BE2C (cell line): Measurements from ENCODE around the gene CZIB.

Source experiments
- DNase-seq: peaks from one replicate; pipeline ENCODE4 v3.0.0-alpha.2; 2020
- H3K27me3 ChIP-seq: fragments of 250-450 bp; sonication (Bioruptor Pico); 2 replicates; pipeline ENCODE4 v1.5.1; 2020; ENCODE audit warnings: mild to moderate bottlenecking
- H3K36me3 ChIP-seq: fragments of 250-450 bp; sonication (Bioruptor Pico); 2 replicates; pipeline ENCODE4 v1.5.1; 2020; ENCODE audit warnings: mild to moderate bottlenecking
- H3K4me1 ChIP-seq: fragments of 250-450 bp; sonication (Bioruptor Pico); 2 replicates; pipeline ENCODE4 v1.5.1; 2020
- H3K4me3 ChIP-seq: 2 replicates; pipeline ENCODE4 v1.5.1; 2011; ENCODE audit warnings: low read depth, low read length
- H3K9me3 ChIP-seq: fragments of 250-450 bp; sonication (Bioruptor Pico); 2 replicates; pipeline ENCODE4 v1.5.1; 2020
- TF ChIP-seq, protein P1 (sequence below): IDR thresholded peaks from 2 replicates; pipeline ENCODE4 v1.5.1; 2012; ENCODE audit warnings: mild to moderate bottlenecking, low read depth, low read length

The CZIB gene

DNA sequence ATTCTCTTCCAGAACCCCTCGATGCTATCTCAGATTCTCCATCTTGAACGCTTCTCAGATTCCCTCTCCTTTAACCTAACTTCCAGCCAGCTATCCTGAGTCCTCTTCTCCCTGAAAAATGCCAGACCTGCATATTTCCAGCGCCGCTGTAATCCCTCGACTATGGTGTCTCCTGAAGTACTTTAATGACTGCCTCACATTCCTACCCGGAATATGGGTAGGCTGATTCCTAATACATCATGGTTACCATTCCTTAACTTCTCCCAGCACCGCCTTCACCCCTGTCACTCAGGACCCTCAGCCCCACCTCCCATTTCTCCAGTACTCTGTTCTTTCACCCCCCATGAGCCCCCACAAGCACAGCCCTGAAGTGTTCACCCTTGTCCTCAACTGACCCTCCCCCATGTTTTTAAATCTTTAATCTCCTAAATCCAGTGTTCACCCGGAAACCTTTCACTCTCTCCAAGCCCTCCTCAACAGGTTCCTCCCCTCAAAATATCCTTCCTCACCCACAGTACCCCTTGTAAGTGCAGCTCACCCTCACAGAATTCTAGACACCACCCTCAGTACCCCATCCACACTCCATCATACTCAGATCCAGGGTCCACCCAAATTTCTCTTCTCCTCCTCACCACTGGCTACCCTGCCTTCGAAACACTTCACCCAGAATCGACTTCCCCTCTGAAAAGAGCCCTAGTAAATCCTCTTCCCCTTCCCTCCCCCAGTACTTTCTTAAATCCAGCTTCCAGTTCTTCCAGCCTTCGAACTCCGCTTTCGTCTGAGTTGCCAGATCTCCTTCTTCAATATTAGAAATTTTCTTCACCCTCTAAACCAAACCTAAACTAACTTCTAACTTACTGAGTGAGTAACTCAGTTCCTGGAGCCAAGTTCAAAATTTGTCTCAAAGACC is 22.9 kb downstream of the CZIB start:
- TF ChIP-seq, protein P1, sequence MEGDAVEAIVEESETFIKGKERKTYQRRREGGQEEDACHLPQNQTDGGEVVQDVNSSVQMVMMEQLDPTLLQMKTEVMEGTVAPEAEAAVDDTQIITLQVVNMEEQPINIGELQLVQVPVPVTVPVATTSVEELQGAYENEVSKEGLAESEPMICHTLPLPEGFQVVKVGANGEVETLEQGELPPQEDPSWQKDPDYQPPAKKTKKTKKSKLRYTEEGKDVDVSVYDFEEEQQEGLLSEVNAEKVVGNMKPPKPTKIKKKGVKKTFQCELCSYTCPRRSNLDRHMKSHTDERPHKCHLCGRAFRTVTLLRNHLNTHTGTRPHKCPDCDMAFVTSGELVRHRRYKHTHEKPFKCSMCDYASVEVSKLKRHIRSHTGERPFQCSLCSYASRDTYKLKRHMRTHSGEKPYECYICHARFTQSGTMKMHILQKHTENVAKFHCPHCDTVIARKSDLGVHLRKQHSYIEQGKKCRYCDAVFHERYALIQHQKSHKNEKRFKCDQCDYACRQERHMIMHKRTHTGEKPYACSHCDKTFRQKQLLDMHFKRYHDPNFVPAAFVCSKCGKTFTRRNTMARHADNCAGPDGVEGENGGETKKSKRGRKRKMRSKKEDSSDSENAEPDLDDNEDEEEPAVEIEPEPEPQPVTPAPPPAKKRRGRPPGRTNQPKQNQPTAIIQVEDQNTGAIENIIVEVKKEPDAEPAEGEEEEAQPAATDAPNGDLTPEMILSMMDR, result no peak
- Histone ChIP-seq H3K4me1 (no peaks in the 10 kb centered on the region), H3K27me3 (no peaks in the 10 kb centered on the region), H3K9me3 (no peaks in the 10 kb centered on the region), H3K36me3 (no peaks in the 10 kb centered on the region), H3K4me3 (peak overlapping the region; percentile 63)
- no peak for DNase-seq

DNA sequence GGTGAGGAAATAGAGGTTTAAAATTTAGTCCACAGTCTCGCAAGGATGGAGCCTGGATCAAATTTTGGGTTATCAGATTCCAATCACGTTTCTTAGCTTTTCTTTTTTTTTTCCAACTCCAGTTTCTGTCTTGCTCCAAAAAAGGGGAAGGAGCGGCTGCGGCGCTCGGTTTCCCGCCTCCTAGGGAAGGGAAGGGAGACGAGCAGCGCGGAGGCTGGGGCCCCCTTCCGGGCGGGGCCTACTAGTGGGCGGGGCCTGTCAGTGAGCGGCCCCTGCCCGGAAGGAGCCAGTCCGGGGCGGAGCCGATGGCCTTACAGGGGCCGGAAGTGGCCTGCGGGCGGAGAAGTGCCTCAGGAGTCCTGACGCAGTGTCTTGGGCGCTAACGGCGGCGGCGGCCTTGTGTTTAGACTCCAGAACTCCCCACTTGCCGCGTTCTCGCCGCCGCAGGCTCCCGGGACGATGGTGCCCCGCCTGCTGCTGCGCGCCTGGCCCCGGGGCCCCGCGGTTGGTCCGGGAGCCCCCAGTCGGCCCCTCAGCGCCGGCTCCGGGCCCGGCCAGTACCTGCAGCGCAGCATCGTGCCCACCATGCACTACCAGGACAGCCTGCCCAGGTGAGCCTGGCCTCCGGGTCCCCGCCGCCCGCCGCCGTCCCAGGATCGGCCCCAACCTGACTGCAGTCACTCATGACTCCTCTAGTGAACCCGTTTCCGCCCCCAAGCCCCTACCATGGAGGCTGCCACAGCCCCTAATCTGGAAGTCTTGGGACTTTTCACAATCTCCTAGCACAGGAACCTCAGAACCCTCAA is 23.7 kb downstream of the CZIB start, which contains the start of gene CPT2:
Gene CPT2, plus strand, starts transcription at position 340 of the 806 bp plus-strand sequence. Its CDS starts 120 bp downstream, at position 460.
- no peaks in the 10 kb centered on the region for H3K36me3 ChIP-seq
- H3K4me3 ChIP-seq, result peak within 1 kb of the TSS; percentile 63
- DNase-seq, result peak; percentile 89
- no peaks in the 10 kb centered on the region for H3K9me3 ChIP-seq
- no peaks in the 10 kb centered on the region for H3K27me3 ChIP-seq
- TF ChIP-seq, protein P1, result no peak
- H3K4me1 ChIP-seq, result no peaks in the 10 kb centered on the region

DNA sequence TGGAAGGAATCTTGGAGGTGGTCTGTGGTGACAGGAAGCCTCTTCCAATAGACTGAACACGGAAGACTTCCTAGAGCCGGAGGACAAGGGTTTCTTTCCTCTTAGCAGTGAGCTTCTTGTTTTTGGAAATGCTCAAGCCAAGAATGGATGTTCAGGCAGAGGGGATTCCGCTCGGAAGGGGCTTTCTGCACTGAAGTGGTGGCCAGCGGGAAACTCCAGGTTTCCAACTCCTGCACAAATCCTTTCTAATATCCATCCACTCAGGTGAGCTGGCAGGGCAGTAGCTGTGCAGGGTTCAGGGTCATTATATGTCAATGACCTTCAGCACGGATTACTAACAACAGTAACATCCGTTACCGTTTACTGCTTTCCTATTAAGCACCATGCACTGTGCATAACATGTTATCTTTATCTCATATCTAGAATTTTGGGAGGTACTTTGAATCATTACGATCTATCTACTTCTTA is 24.4 kb downstream of the CZIB start:
- Histone ChIP-seq H3K4me1 (no peaks in the 10 kb centered on the region), H3K27me3 (no peaks in the 10 kb centered on the region), H3K36me3 (no peaks in the 10 kb centered on the region), H3K4me3 (peak overlapping the region; percentile 63), H3K9me3 (no peaks in the 10 kb centered on the region)
- TF ChIP-seq, protein P1, result no peak
- no peak for DNase-seq

DNA sequence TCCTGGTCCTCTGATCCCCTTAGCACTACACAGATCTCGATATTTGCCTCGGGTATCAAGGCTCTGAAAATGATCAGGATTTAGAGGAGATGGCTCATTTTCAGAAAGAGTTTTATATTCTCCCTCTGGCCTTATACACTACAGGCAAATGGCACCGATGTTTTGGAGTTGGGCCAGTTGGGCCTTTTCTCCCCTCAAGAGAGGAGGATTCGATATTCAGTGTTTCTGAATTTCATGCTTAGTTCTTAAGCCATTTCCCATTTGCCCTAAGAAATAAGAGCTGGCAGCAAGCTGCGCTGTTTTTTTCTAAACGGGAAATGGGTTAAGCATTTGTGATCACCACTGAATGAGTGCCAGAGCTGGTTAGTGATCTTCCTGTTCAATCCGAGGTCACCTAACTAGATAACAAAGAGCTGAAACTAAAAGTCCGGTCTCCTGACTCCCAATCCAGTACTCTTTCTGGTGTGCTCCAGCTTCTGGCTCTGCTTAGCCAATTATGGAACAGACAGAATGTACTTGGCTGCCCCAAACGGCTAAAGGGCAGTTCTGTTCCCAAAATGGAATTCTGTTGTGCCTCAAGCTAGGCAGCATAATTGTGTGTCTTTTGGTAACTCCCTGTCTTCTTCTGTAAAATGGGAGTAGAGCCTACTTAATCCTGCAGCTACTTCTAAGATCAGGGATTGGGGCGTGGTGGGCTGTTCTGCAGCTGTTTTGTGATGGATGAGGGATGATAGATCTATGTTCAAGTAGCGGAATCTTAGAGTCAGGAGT is 25.0 kb downstream of the CZIB start:
- TF ChIP-seq, protein P1, result no peak
- Histone ChIP-seq H3K4me1 (no peaks in the 10 kb centered on the region), H3K27me3 (no peaks in the 10 kb centered on the region), H3K4me3 (no peak overlapping the region), H3K36me3 (no peaks in the 10 kb centered on the region), H3K9me3 (no peaks in the 10 kb centered on the region)
- no peak for DNase-seq

DNA sequence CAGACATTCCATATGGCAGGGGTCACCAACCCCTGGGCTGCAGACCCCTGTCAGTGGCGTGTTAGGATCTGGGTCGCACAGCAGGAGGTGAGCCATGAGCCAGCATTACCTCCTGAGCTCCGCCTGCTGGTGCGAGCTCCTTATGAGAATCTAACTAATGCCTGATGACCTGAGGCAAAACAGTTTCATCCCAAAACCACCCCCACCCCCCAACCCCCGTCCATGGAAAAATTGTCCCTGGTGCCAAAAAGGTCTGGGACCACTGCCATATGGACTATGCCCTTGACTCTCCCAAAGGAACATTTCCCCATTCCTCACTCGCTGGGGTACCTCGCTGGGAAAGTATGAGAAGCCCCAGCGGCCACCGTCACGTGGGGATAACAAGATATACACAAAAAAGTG is 30.2 kb downstream of the CZIB start:
- Histone ChIP-seq H3K4me1 (no peaks in the 10 kb centered on the region), H3K9me3 (no peaks in the 10 kb centered on the region), H3K36me3 (no peaks in the 10 kb centered on the region), H3K4me3 (no peak overlapping the region), H3K27me3 (no peaks in the 10 kb centered on the region)
- TF ChIP-seq, protein P1, result no peak
- DNase-seq, result no peak
